Tibial nerve (tissue), 3 donors: ENCODE data around the gene ZNRF3.

ENCODE experiments used
- POLR2A ChIP-seq, 2 donors: fragments of 450-650 bp; IDR thresholded peaks; one replicate each; pipeline ENCODE4 v1.6.1; 2017; ENCODE audit warnings: antibody characterized with exemption in 2 of 2, mild to moderate bottlenecking in 2 of 2, moderate library complexity in 2 of 2
- TF ChIP-seq, protein P1 (sequence below), 5 experiments: fragments of 200-600 bp in 3 of 5; fragments of 450-650 bp in 2 of 5; sonication (generic) in 3 of 5; IDR thresholded peaks; one replicate each; pipeline ENCODE4 v1.5.1; 2016 to 2019; ENCODE audit warnings: antibody characterized with exemption in 5 of 5, mild to moderate bottlenecking in 3 of 5, moderate library complexity in 2 of 5

GRCh38 chr22:29080106-29080975 lies 197.0 kb downstream of the ZNRF3 start:
- TF ChIP-seq, protein P1, sequence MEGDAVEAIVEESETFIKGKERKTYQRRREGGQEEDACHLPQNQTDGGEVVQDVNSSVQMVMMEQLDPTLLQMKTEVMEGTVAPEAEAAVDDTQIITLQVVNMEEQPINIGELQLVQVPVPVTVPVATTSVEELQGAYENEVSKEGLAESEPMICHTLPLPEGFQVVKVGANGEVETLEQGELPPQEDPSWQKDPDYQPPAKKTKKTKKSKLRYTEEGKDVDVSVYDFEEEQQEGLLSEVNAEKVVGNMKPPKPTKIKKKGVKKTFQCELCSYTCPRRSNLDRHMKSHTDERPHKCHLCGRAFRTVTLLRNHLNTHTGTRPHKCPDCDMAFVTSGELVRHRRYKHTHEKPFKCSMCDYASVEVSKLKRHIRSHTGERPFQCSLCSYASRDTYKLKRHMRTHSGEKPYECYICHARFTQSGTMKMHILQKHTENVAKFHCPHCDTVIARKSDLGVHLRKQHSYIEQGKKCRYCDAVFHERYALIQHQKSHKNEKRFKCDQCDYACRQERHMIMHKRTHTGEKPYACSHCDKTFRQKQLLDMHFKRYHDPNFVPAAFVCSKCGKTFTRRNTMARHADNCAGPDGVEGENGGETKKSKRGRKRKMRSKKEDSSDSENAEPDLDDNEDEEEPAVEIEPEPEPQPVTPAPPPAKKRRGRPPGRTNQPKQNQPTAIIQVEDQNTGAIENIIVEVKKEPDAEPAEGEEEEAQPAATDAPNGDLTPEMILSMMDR (IDR thresholded peaks at IDR 0.05) = peak in 1 of 5 experiments; percentile 12
- TF ChIP-seq POLR2A (IDR thresholded peaks at IDR 0.05) = no peak
